Adrenal gland (tissue), 5 donors: ENCODE data around the gene HOXD8.

Experiments used
- POLR2A ChIP-seq, 2 donors: fragments of 450-650 bp; IDR thresholded peaks; one replicate each; pipeline ENCODE4 v1.6.1; 2017; ENCODE audit warnings: antibody characterized with exemption in 2 of 2, mild to moderate bottlenecking in 2 of 2, moderate library complexity in 1 of 2
- TF ChIP-seq, protein P1 (sequence below), 6 experiments: fragments of 450-650 bp in 4 of 6; fragments of 200-600 bp in 2 of 6; sonication (generic) in 1 of 6; IDR thresholded peaks; 1 replicate in 5 of 6; 2 replicates in 1 of 6; pipeline versions ENCODE4 v1.5.1 to v1.8.0; 2016 to 2021; ENCODE audit warnings: antibody characterized with exemption in 6 of 6, mild to moderate bottlenecking in 2 of 6, moderate library complexity in 1 of 6
- donor health status: DM: no; HTN: no; CAD: no.

- TF ChIP-seq, protein P1, sequence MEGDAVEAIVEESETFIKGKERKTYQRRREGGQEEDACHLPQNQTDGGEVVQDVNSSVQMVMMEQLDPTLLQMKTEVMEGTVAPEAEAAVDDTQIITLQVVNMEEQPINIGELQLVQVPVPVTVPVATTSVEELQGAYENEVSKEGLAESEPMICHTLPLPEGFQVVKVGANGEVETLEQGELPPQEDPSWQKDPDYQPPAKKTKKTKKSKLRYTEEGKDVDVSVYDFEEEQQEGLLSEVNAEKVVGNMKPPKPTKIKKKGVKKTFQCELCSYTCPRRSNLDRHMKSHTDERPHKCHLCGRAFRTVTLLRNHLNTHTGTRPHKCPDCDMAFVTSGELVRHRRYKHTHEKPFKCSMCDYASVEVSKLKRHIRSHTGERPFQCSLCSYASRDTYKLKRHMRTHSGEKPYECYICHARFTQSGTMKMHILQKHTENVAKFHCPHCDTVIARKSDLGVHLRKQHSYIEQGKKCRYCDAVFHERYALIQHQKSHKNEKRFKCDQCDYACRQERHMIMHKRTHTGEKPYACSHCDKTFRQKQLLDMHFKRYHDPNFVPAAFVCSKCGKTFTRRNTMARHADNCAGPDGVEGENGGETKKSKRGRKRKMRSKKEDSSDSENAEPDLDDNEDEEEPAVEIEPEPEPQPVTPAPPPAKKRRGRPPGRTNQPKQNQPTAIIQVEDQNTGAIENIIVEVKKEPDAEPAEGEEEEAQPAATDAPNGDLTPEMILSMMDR (IDR thresholded peaks at IDR 0.05): no peak
- TF ChIP-seq POLR2A (IDR thresholded peaks at IDR 0.05): no peak
Measured at GRCh38 chr2:176129813-176130146, 275 bp downstream of the HOXD8 start.
